GM12873 (cell line): ENCODE data around the gene TBCD.

ENCODE experiments used
- CTCF ChIP-seq: IDR thresholded peaks from 2 replicates; pipeline ENCODE4 v1.5.1; 2012; ENCODE audit warnings: low read depth, mild to moderate bottlenecking, moderate library complexity, low read length, control low read depth; ENCODE audit not compliant: insufficient read depth; ENCODE audit errors: missing control alignments

TBCD gene

GRCh38 chr17:82888583-82889495 is 137.0 kb downstream of the TBCD start:
- no peak for TF ChIP-seq CTCF

- TF ChIP-seq CTCF: no peak
These were observed 137.9 kb downstream of the TBCD start for GRCh38 chr17:82889496-82890338.

GRCh38 chr17:82890339-82890730 is 138.5 kb downstream of the TBCD start:
- TF ChIP-seq CTCF: no peak

- TF ChIP-seq CTCF: no peak
These were observed 139.2 kb downstream of the TBCD start for GRCh38 chr17:82890926-82891678.

- TF ChIP-seq CTCF: no peak
These were observed 140.0 kb downstream of the TBCD start for GRCh38 chr17:82891911-82892310.

GRCh38 chr17:82892899-82893565 is 141.2 kb downstream of the TBCD start:
- no peak for TF ChIP-seq CTCF
